PC-9 (cell line): ENCODE data around the gene POLR2J3. TPM values are rescaled to one million over a fixed set of nuclear protein-coding genes. Genes with fewer than 3 reads are reported as not detected.
"Not testable (repeated sequence)": the region's sequence is repeated elsewhere in the genome, so short reads cannot be mapped to it uniquely, and the experiment has no call there.

ENCODE experiments used
- BruUV-seq: library from RNA; stranded (reverse); fragments of 400-500 nt; replicated peaks from 2 replicates; lab custom pipeline; 2021; lab: Mats Ljungman, UMichigan
- CTCF ChIA-PET: fragments of 300-600 bp; sonication (Branson Sonifier 250); formaldehyde crosslinking; loops from one replicate; lab custom pipeline; 2022; ENCODE audit warnings: antibody characterized with exemption; lab: Charles Lee
- POLR2A ChIA-PET: fragments of 300-600 bp; sonication (Branson Sonifier 250); formaldehyde crosslinking; loops from one replicate; lab custom pipeline; 2022; ENCODE audit warnings: antibody characterized with exemption; ENCODE audit not compliant: unreplicated experiment; lab: Charles Lee
- DNase-seq, 2 experiments: peaks; one replicate each; pipeline versions ENCODE4 v3.0.0 to v3.0.0-alpha.2; 2015 to 2022; ENCODE audit warnings: mixed read lengths in 1 of 2
- H2AFZ ChIP-seq: fragments of 200-600 bp; sonication (generic); 2 replicates; pipeline ENCODE4 v1.8.1; 2017; ENCODE audit warnings: antibody characterized with exemption
- H3F3A ChIP-seq: fragments of 200-600 bp; sonication (generic); 2 replicates; pipeline ENCODE4 v1.8.1; 2017; ENCODE audit warnings: antibody characterized with exemption, mild to moderate bottlenecking, low read depth; ENCODE audit not compliant: insufficient read depth
- H3K27ac ChIP-seq: fragments of 200-600 bp; sonication (generic); 2 replicates; pipeline ENCODE4 v1.6.1; 2016; ENCODE audit warnings: mixed run types
- H3K27me3 ChIP-seq: fragments of 200-600 bp; sonication (generic); 2 replicates; pipeline ENCODE4 v1.6.1; 2016; ENCODE audit warnings: low read depth, mixed run types; ENCODE audit not compliant: insufficient read depth
- H3K36me3 ChIP-seq: fragments of 200-600 bp; sonication (generic); 2 replicates; pipeline ENCODE4 v1.6.1; 2016; ENCODE audit warnings: low read depth, mixed run types
- H3K4me1 ChIP-seq: fragments of 200-600 bp; sonication (generic); replicated peaks from 2 replicates; pipeline ENCODE4 v1.6.1; 2016; ENCODE audit warnings: mixed run types; ENCODE audit not compliant: insufficient read depth
- H3K4me2 ChIP-seq: fragments of 200-600 bp; sonication (generic); 2 replicates; pipeline ENCODE4 v1.6.1; 2017; ENCODE audit warnings: mixed run types
- H3K4me3 ChIP-seq: fragments of 200-600 bp; sonication (generic); 2 replicates; pipeline ENCODE4 v1.6.1; 2016; ENCODE audit warnings: mixed run types
- H3K79me2 ChIP-seq: fragments of 200-600 bp; sonication (generic); 2 replicates; pipeline ENCODE4 v1.6.1; 2017; ENCODE audit warnings: low read depth, mixed run types
- H3K9me2 ChIP-seq: fragments of 200-600 bp; sonication (generic); 2 replicates; pipeline ENCODE4 v1.8.1; 2017; ENCODE audit warnings: mild to moderate bottlenecking; ENCODE audit not compliant: insufficient read depth
- H3K9me3 ChIP-seq: fragments of 200-600 bp; sonication (generic); 2 replicates; pipeline ENCODE4 v1.8.1; 2016; ENCODE audit warnings: low read depth; ENCODE audit not compliant: insufficient read depth
- H4K20me1 ChIP-seq: fragments of 200-600 bp; sonication (generic); 2 replicates; pipeline ENCODE4 v1.8.1; 2017; ENCODE audit not compliant: insufficient read depth
- intact Hi-C: fragments of 100-400 bp; cut with micrococcal nuclease; formaldehyde crosslinking; loops from one replicate; pipeline ENCODE4 v1.10.0; 2022; ENCODE audit not compliant: unreplicated experiment
- total RNA-seq: library from RNA; stranded (reverse); gene quantifications from 2 replicates; pipeline ENCODE4 v1.2.3, GENCODE V29; 2021

The POLR2J3 gene
- total RNA-seq, 1 experiment from 2014 or later = 54.0 TPM

DNA sequence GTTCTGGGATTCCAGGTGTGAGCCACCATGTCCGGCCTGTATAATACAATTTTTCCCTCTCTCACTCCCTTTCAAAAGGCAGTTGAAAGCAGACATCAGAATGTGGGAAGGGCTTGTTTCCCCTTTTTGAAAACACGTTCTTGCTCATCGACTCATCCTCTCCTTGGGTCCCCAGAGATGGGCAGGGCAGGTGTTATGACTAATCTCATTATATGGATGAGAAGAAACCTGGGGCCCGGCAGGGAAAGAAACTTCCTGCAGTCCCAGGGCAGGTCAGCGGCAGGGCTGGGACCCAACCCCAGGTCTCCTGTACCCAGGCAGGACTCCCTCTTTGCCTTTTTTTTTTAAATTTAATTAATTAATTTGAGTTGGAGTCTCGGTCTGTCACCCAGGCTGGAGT is 26.0 kb downstream of the POLR2J3 start:
- CTCF ChIA-PET, H3K4me1 ChIP-seq, H3K27me3 ChIP-seq, H2AFZ ChIP-seq, H3K79me2 ChIP-seq, BruUV-seq, H4K20me1 ChIP-seq, H3K27ac ChIP-seq, H3K36me3 ChIP-seq, H3K4me3 ChIP-seq, POLR2A ChIA-PET, H3F3A ChIP-seq, H3K9me2 ChIP-seq, H3K9me3 ChIP-seq, intact Hi-C loops, H3K4me2 ChIP-seq: not testable (repeated sequence)
- peak in 1 of 2 experiments; percentile 84 for DNase-seq

DNA sequence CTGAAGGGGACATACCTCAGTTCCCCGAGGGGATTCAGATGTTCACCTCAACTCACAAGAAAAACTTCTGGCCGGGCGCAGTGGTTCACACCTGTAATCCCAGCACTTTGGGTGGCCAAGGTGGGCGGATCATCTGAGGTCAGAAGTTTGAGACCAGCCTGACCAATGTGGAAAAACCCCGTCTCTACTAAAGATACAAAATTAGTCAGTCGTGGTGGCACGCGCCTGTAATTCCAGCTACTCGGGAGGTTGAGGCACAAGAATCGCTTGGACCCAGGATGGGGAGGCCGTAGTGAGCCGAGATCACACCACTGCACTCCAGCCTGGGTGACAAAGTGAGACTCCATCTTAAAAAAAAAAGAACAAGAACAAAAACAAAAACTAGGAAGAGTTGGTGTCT is 27.1 kb downstream of the POLR2J3 start:
- H3F3A ChIP-seq, H3K9me2 ChIP-seq, H3K4me2 ChIP-seq, DNase-seq, intact Hi-C loops, H2AFZ ChIP-seq, H4K20me1 ChIP-seq, H3K27me3 ChIP-seq, H3K27ac ChIP-seq, H3K36me3 ChIP-seq, H3K79me2 ChIP-seq, CTCF ChIA-PET, BruUV-seq, H3K4me3 ChIP-seq, H3K9me3 ChIP-seq, H3K4me1 ChIP-seq, POLR2A ChIA-PET: not testable (repeated sequence)

DNA sequence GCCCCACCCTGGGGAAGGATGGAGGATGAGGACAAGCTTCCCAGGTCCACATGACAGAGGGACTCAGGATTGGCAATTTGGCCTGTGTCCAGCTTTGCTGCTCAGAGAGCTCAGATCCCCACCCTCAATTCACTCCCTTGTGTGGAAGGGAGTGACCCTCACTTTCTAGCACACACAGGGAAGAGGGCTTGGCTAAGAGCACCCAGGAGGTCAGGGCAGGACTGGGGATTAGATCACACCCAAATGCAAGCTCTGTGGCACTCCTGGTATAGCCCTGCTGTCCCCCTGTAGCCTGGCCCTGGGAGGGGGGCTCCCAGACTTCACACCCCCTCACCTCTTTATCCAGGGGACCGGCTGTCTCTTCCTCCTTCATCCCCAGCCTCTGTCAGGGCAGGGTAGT is 28.0 kb downstream of the POLR2J3 start:
- H3K4me1 ChIP-seq, H4K20me1 ChIP-seq, intact Hi-C loops, CTCF ChIA-PET, H3K9me2 ChIP-seq, H2AFZ ChIP-seq, BruUV-seq, H3K4me2 ChIP-seq, H3K4me3 ChIP-seq, DNase-seq, H3F3A ChIP-seq, H3K9me3 ChIP-seq, H3K79me2 ChIP-seq, POLR2A ChIA-PET, H3K36me3 ChIP-seq, H3K27me3 ChIP-seq, H3K27ac ChIP-seq: not testable (repeated sequence)

DNA sequence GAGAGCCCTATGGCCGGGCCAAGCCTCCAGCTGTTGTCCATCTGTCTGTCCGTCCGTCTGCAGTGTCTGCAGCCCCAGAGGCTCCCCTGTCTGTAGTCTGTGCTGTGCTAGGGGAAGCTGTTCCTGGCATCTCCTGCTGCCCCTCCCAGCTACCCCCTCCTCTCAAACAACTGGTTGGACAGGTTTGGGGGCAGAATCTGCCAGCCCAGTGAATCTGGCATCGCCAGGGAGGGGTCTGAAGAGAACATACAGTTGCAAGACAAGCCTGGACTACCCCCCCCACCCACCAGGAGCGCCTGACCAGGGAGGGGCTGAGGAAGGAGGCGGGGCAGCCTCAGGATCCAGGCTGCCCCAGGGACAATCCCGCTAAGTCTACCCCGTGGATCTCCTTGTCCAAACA is 28.8 kb downstream of the POLR2J3 start, which contains the start of gene UPK3BL2:
Gene UPK3BL2 (minus strand): TSS at position 101 of the 400 bp plus-strand sequence. CDS start 60 bp downstream, at position 41.
- POLR2A ChIA-PET = not testable (repeated sequence)

DNA sequence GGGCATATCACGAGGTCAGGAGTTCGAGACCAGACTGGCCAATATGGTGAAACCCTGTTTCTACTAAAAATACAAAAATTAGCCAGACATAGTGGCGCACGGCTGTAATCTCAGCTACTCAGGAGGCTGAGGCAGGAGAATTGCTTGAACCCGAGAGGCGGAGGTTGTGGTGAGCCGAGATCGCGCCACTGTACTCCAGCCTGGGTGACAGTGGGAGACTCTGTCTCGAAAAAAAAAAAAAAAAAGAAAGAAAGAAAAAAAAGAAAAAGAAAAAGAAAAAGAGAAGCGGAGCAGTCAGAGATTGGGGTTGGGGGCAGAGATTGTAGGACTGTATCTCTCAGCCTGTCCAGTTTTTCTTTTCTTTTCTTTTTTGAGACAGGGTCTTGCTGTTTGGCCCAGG is 29.6 kb downstream of the POLR2J3 start:
- H3K4me3 ChIP-seq, H3F3A ChIP-seq, H3K9me3 ChIP-seq, H3K79me2 ChIP-seq, POLR2A ChIA-PET, CTCF ChIA-PET, intact Hi-C loops, H2AFZ ChIP-seq, H3K27ac ChIP-seq, H3K4me2 ChIP-seq, H4K20me1 ChIP-seq, DNase-seq, H3K9me2 ChIP-seq, H3K4me1 ChIP-seq, H3K27me3 ChIP-seq, H3K36me3 ChIP-seq: not testable (repeated sequence)
- BruUV-seq = TSS peak; percentile 1

More for the DNA sequence above, 28.8 kb downstream of the POLR2J3 start, which contains the start of gene UPK3BL2:
- intact Hi-C loops, H3K4me3 ChIP-seq, H2AFZ ChIP-seq, H3K9me2 ChIP-seq, DNase-seq, BruUV-seq, H3K4me1 ChIP-seq, H3K27me3 ChIP-seq, H3K27ac ChIP-seq, CTCF ChIA-PET, H3K79me2 ChIP-seq, H3F3A ChIP-seq, H4K20me1 ChIP-seq, H3K4me2 ChIP-seq, H3K36me3 ChIP-seq, H3K9me3 ChIP-seq: not testable (repeated sequence)

DNA sequence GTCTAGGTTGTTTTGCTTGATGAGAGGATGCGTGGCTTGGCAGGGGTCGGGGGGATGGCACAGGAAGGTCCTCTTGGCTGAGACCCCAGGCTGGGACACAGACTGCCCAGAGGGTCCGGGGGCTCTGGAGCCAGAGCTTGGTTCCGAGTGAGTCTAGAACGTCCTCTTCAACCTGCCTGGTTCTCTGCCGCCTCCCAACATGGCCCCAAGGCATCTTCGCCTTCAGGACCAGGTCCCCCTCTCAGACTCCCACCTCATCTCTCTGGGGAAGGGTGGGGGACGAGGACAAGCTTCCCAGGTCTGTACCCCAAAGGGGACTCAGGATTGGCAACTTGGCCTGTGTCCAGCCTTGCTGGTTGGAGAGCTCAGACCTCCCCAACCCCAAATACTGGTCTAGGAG is 30.3 kb downstream of the POLR2J3 start:
- CTCF ChIA-PET, H3K79me2 ChIP-seq: not testable (repeated sequence)

DNA sequence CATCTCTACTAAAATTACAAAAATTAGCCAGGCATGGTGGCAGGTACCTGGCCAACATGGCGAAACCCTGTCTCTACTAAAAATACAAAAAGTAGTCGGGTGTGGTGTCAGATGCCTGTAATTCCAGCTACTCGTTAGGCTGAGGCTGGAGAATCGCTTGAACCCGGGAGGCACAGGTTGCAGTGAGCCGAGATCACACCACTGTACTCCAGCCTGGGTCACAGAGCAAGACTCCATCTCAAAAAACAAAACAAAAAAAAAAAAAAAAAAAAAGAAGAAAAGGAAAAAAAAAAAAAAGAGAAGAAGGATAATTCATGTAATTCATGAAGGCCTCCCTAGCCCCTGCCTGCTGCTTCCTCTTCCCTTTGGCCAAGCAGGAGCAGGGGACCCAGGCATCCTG is 31.8 kb downstream of the POLR2J3 start:
- H2AFZ ChIP-seq, H3K9me3 ChIP-seq, H3K4me2 ChIP-seq, CTCF ChIA-PET, H3K27me3 ChIP-seq, H3F3A ChIP-seq, H4K20me1 ChIP-seq, intact Hi-C loops, POLR2A ChIA-PET, H3K4me1 ChIP-seq, DNase-seq, H3K27ac ChIP-seq, H3K9me2 ChIP-seq, H3K79me2 ChIP-seq, H3K4me3 ChIP-seq, H3K36me3 ChIP-seq, BruUV-seq: not testable (repeated sequence)

More for the DNA sequence above, 30.3 kb downstream of the POLR2J3 start:
- H3K27me3 ChIP-seq, H3K4me2 ChIP-seq, H3K9me2 ChIP-seq, H3K4me1 ChIP-seq, H2AFZ ChIP-seq, DNase-seq, H3F3A ChIP-seq, POLR2A ChIA-PET, intact Hi-C loops, H3K9me3 ChIP-seq, BruUV-seq, H4K20me1 ChIP-seq, H3K27ac ChIP-seq, H3K4me3 ChIP-seq, H3K36me3 ChIP-seq: not testable (repeated sequence)
